Loucy (cell line): ENCODE measurements around the gene KLHL6.

ENCODE experiments used
- EZH2phosphoT487 ChIP-seq: fragments of 200-600 bp; IDR thresholded peaks from 2 replicates; pipeline ENCODE4 v1.6.1; 2018; ENCODE audit warnings: antibody characterized with exemption, mild to moderate bottlenecking, moderate library complexity, borderline replicate concordance
- TF ChIP-seq, protein P1 (sequence below): fragments of 200-600 bp; sonication (generic); conservative IDR thresholded peaks from 2 replicates; pipeline ENCODE4 v1.5.1; 2014; ENCODE audit warnings: mild to moderate bottlenecking, antibody characterized with exemption, low read length

DNA sequence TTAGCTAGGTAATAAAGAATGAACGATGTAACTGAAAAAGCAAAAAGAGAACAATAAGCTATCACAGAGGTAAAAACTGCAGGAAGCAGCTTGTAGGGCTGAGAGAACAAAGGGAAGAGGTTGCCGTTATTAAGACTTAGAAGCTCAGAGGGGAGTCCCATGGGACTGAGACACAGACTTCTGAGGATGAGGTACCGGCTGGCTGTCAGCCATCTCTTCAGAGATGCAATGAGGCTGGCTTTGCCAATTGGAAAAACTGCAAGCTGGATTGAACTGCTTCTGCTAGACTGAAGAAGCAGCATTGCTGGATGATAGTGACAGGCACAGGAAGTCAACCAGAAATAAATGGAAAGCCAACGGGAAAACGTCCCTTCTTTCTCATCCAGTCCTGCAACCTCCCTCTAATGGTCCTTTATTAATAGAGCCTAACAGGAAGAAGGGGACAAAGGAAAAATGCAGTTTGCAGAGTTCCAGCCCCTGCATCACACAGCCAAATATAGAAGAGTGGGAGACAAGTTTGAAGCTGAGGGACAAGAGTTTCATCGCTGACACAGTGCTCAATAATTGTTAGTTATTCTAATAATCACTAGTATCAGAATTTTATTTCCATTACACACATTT lies 21.1 kb upstream of the KLHL6 start:
- TF ChIP-seq, protein P1, sequence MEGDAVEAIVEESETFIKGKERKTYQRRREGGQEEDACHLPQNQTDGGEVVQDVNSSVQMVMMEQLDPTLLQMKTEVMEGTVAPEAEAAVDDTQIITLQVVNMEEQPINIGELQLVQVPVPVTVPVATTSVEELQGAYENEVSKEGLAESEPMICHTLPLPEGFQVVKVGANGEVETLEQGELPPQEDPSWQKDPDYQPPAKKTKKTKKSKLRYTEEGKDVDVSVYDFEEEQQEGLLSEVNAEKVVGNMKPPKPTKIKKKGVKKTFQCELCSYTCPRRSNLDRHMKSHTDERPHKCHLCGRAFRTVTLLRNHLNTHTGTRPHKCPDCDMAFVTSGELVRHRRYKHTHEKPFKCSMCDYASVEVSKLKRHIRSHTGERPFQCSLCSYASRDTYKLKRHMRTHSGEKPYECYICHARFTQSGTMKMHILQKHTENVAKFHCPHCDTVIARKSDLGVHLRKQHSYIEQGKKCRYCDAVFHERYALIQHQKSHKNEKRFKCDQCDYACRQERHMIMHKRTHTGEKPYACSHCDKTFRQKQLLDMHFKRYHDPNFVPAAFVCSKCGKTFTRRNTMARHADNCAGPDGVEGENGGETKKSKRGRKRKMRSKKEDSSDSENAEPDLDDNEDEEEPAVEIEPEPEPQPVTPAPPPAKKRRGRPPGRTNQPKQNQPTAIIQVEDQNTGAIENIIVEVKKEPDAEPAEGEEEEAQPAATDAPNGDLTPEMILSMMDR: no peak
- no peak for TF ChIP-seq EZH2phosphoT487
